HepG2 (cell line): ENCODE results near the gene FASLG. TPM values are rescaled to one million over a fixed set of nuclear protein-coding genes. Genes with fewer than 3 reads are reported as not detected.

Experiments
- ATAC-seq: fragments of 200-7000 bp; cut with Tn5 transposase; 3 replicates; pipeline ENCODE4 v1.9.1; 2020; ENCODE audit warnings: mild to moderate bottlenecking, moderate library complexity
- BruUV-seq: library from RNA; stranded (reverse); fragments of 400-500 nt; replicated peaks from 2 replicates; lab custom pipeline; 2021; lab: Mats Ljungman, UMichigan
- CTCF ChIA-PET: fragments of 300-600 bp; formaldehyde crosslinking; extraction: SDS; loops from one replicate; lab custom pipeline; 2021; ENCODE audit warnings: low total read pairs, inconsistent platforms, low intra/inter-chr PET ratio; lab: Yijun Ruan, JAX
- POLR2A ChIA-PET: fragments of 350-600 bp; sonication (Branson Sonifier 250); formaldehyde crosslinking; loops from one replicate; lab custom pipeline; 2020; ENCODE audit warnings: antibody characterized with exemption, inconsistent platforms; lab: Yijun Ruan, JAX
- DNase-seq: peaks from one replicate; pipeline ENCODE4 v3.0.0-alpha.2; 2015; ENCODE audit warnings: low spot score
- FAIRE-seq: peaks from 3 replicates; lab custom pipeline; 2011; peaks lifted over from hg19 to GRCh38; lab: Jason Lieb, UNC
- H2AFZ ChIP-seq: one replicate; pipeline ENCODE4 v1.6.1; 2011; ENCODE audit warnings: low read length, inconsistent platforms
- H3K27ac ChIP-seq: fragments of 300-600 bp; 3 replicates; pipeline ENCODE4 v1.8.0; 2011; ENCODE audit warnings: mixed run types, mild to moderate bottlenecking, mixed read lengths, low read length, inconsistent platforms; ENCODE audit not compliant: insufficient read depth; ENCODE audit errors: extremely low read length
- H3K27me3 ChIP-seq, 2 experiments: fragments of 200-600 bp in 1 of 2; 2 replicates in 1 of 2; 3 replicates in 1 of 2; pipeline versions ENCODE4 v1.6.0 to v1.8.0; 2011; ENCODE audit warnings: low read length in 2 of 2, mild to moderate bottlenecking in 2 of 2, moderate library complexity in 2 of 2, inconsistent platforms in 1 of 2; ENCODE audit not compliant: insufficient read depth in 2 of 2, control insufficient read depth in 1 of 2
- H3K36me3 ChIP-seq, 2 experiments: fragments of 200-600 bp in 1 of 2; replicated peaks in 1 of 2; 2 replicates in 1 of 2; 3 replicates in 1 of 2; pipeline versions ENCODE4 v1.5.1 to v1.8.0; 2011; ENCODE audit warnings: low read length in 2 of 2, inconsistent platforms in 1 of 2; ENCODE audit not compliant: insufficient read depth in 2 of 2, control insufficient read depth in 1 of 2
- H3K4me1 ChIP-seq: 2 replicates; pipeline ENCODE4 v1.5.1; 2012; ENCODE audit warnings: low read length, inconsistent platforms; ENCODE audit not compliant: insufficient read depth
- H3K4me2 ChIP-seq: 2 replicates; pipeline ENCODE4 v1.6.0; 2011; ENCODE audit warnings: low read depth, low read length, inconsistent platforms
- H3K4me3 ChIP-seq, 3 experiments: fragments of 200-600 bp in 1 of 3; sonication (generic), shearing (Covaris generic) in 1 of 3; replicated peaks in 1 of 3; 2 replicates each; pipeline ENCODE4 v1.5.1; 2011 to 2016; ENCODE audit warnings: low read length in 3 of 3, inconsistent platforms in 2 of 3, low read depth in 2 of 3, mild to moderate bottlenecking in 2 of 3, control low read depth in 1 of 3, mixed read lengths in 1 of 3; ENCODE audit not compliant: insufficient read depth in 1 of 3
- H3K79me2 ChIP-seq: one replicate; pipeline ENCODE4 v1.6.1; 2011; ENCODE audit warnings: low read length, inconsistent platforms; ENCODE audit not compliant: insufficient read depth
- H3K9ac ChIP-seq: 2 replicates; pipeline ENCODE4 v1.6.0; 2011; ENCODE audit warnings: mild to moderate bottlenecking, low read depth, low read length, inconsistent platforms; ENCODE audit not compliant: insufficient read depth
- H3K9me3 ChIP-seq: 2 replicates; pipeline ENCODE4 v1.5.1; 2012; ENCODE audit warnings: mild to moderate bottlenecking, low read length
- H4K20me1 ChIP-seq: 2 replicates; pipeline ENCODE4 v1.6.0; 2011; ENCODE audit warnings: inconsistent platforms, mild to moderate bottlenecking, low read length, moderate library complexity; ENCODE audit not compliant: insufficient read depth
- EED ChIP-seq: sonication (generic); formaldehyde crosslinking; IDR thresholded peaks from 2 replicates; pipeline ENCODE4 v1.5.0; 2020; ENCODE audit warnings: mild to moderate bottlenecking, missing genetic modification reagents
- HES4 ChIP-seq: sonication (generic); formaldehyde crosslinking; IDR thresholded peaks from 2 replicates; pipeline ENCODE4 v1.9.0; 2021; ENCODE audit warnings: mild to moderate bottlenecking, missing genetic modification reagents, borderline replicate concordance
- HINFP ChIP-seq: sonication (generic); formaldehyde crosslinking; IDR thresholded peaks from 2 replicates; pipeline ENCODE4 v1.4.0; 2020; ENCODE audit warnings: low read depth, mild to moderate bottlenecking, missing genetic modification reagents
- HMG20B ChIP-seq: conservative IDR thresholded peaks from 2 replicates; pipeline ENCODE4 v1.6.1; 2016; ENCODE audit warnings: missing genetic modification reagents, missing compliant biosample characterization
- HOXA3 ChIP-seq: sonication (generic); formaldehyde crosslinking; IDR thresholded peaks from 2 replicates; pipeline ENCODE4 v1.5.0; 2020; ENCODE audit warnings: missing genetic modification reagents
- TCF12 ChIP-seq, 2 experiments: fragments of 450-650 bp in 1 of 2; sonication (generic) in 1 of 2; formaldehyde crosslinking in 1 of 2; IDR thresholded peaks; 2 replicates each; pipeline versions ENCODE4 v1.6.1 to v1.8.0; 2017 to 2022; ENCODE audit warnings: antibody characterized with exemption in 1 of 2, mild to moderate bottlenecking in 1 of 2, missing genetic modification reagents in 1 of 2, moderate library complexity in 1 of 2
- ZBTB43 ChIP-seq: sonication (generic); formaldehyde crosslinking; conservative IDR thresholded peaks from 2 replicates; pipeline ENCODE4 v1.4.0; 2020; ENCODE audit warnings: missing genetic modification reagents
- ZMYM2 ChIP-seq: sonication (generic); formaldehyde crosslinking; IDR thresholded peaks from 2 replicates; pipeline ENCODE4 v1.8.0; 2022; ENCODE audit warnings: mild to moderate bottlenecking, missing genetic modification reagents
- ZNF546 ChIP-seq: sonication (generic); formaldehyde crosslinking; conservative IDR thresholded peaks from 2 replicates; pipeline ENCODE4 v1.8.1; 2023; ENCODE audit warnings: mild to moderate bottlenecking, missing genetic modification reagents
- WGBS: methylation state at CpG from one replicate; pipeline ENCODE4 v1.1.6; 2017; ENCODE audit warnings: low lambda C conversion rate; 5-methylcytosine and 5-hydroxymethylcytosine counted together
- in situ Hi-C: cut with HindIII; loops from 2 replicates; pipeline ENCODE4 v1.10.0; 2017; ENCODE audit warnings: low pct_unique_long_range_greater_than_20kb; ENCODE audit not compliant: extremely low pct_ligation_motif_present
- intact Hi-C: fragments of 100-400 bp; cut with micrococcal nuclease; formaldehyde crosslinking; loops from one replicate; pipeline ENCODE4 v1.10.0; 2022; ENCODE audit not compliant: unreplicated experiment
- polyA plus RNA-seq, 8 experiments: library from polyadenylated mRNA; depleted of rRNA in 3 of 8; stranded (reverse) in 7 of 8; unstranded in 1 of 8; fragments of >200 nt; fragmentation: Illumina TruSeq in 4 of 8; extraction: Trizol in 4 of 8; gene quantifications; 2 replicates each; pipeline versions ENCODE4 v1.2.1 to v1.2.3, GENCODE V29; 2011 to 2016; ENCODE audit warnings: low read depth in 4 of 8, missing spikeins in 1 of 8, mixed read lengths in 1 of 8; ENCODE audit not compliant: insufficient read depth in 1 of 8
- total RNA-seq, 5 experiments: library from RNA; depleted of rRNA; stranded (reverse); fragments of >200 nt; fragmentation: Illumina TruSeq; extraction: Trizol; gene quantifications; 2 replicates each; pipeline ENCODE4 v1.2.3, GENCODE V29; 2016; ENCODE audit warnings: low read depth in 1 of 5

Gene FASLG
- total and polyA plus RNA-seq, 2 of the 13 experiments (the other 11 are each of a cell fraction or from before 2014, with no cell fraction given) = 0.08 TPM; not detected in 1

- 39% methylated on average over 2 of the region's 2 CpGs for whole genome bisulfite sequencing
- Histone ChIP-seq H2AFZ (no peak overlapping the region), H3K4me3 (no peak overlapping the region), H3K9me3 (no peaks in the 10 kb centered on the region), H3K4me1 (no peaks in the 10 kb centered on the region), H3K79me2 (no peaks in the 10 kb centered on the region), H4K20me1 (no peaks in the 10 kb centered on the region), H3K4me2 (no peak overlapping the region), H3K9ac (no peak overlapping the region), H3K27me3 (no peaks in the 10 kb centered on the region; a peak in 1 of 5 replicates), H3K27ac (no peak overlapping the region), H3K36me3 (no peaks in the 10 kb centered on the region)
- no TSS peak for BruUV-seq
- TF ChIP-seq ZBTB43 = no peak
- no peak for TF ChIP-seq TCF12 (IDR thresholded peaks at IDR 0.05)
- no peak for TF ChIP-seq TCF12 (CRISPR knock-in tag; IDR thresholded peaks at IDR 0.05)
- TF ChIP-seq HINFP (CRISPR knock-in tag) = no peak
- no peak for TF ChIP-seq ZMYM2 (CRISPR knock-in tag)
- TF ChIP-seq HES4 = no peak
- TF ChIP-seq ZNF546 (CRISPR knock-in tag) = no peak
- no peak for TF ChIP-seq HMG20B
- no peak for TF ChIP-seq EED (CRISPR knock-in tag)
- TF ChIP-seq HOXA3 (CRISPR knock-in tag) = no peak
- no peak for DNase-seq
- no peak for FAIRE-seq
- CTCF ChIA-PET = no interaction called here
- in situ Hi-C loops = no loop called here
- POLR2A ChIA-PET = no interaction called here
- ATAC-seq = no peak
- intact Hi-C loops = no loop called here
Observed at GRCh38 chr1:172672720-172673119, 13.8 kb downstream of the FASLG start.
